SK-N-SH (cell line): ENCODE measurements around the gene CDC16. TPM values are rescaled to one million over a fixed set of nuclear protein-coding genes. Genes with fewer than 3 reads are reported as not detected.

Experiments
- CTCF ChIA-PET: fragments of 300-600, 350-600 bp; formaldehyde crosslinking; extraction: SDS; loops from one replicate; lab custom pipeline; 2021; lab: Yijun Ruan, JAX
- POLR2A ChIA-PET: fragments of 350-600 bp; sonication (Branson Sonifier 250); formaldehyde crosslinking; extraction: SDS; loops from one replicate; lab custom pipeline; 2020; ENCODE audit warnings: antibody characterized with exemption, inconsistent platforms; lab: Yijun Ruan, JAX
- DNase-seq: peaks from one replicate; pipeline ENCODE4 v3.0.0; 2012
- H2AFZ ChIP-seq: fragments of 200-600 bp; sonication (generic); 2 replicates; pipeline ENCODE4 v1.8.1; 2016; ENCODE audit warnings: antibody characterized with exemption, mild to moderate bottlenecking, low read depth
- H3F3A ChIP-seq: fragments of 200-600 bp; sonication (generic); replicated peaks from 2 replicates; pipeline ENCODE3; 2016; ENCODE audit warnings: antibody characterized with exemption, mild to moderate bottlenecking; ENCODE audit not compliant: insufficient read depth
- H3K27ac ChIP-seq, 2 experiments: fragments of 200-500 bp in 1 of 2; fragments of 200-600 bp in 1 of 2; sonication (Bioruptor generic) in 1 of 2; sonication (generic), shearing (Covaris generic) in 1 of 2; 2 replicates each; pipeline versions ENCODE4 v1.5.1 to v1.6.1; 2014 to 2016; ENCODE audit warnings: low read depth in 2 of 2, inconsistent platforms in 1 of 2, low read length in 1 of 2, mild to moderate bottlenecking in 1 of 2, mixed read lengths in 1 of 2
- H3K27me3 ChIP-seq: fragments of 200-600 bp; sonication (generic), shearing (Covaris generic); 2 replicates; pipeline ENCODE4 v1.6.1; 2016; ENCODE audit warnings: mixed run types; ENCODE audit not compliant: insufficient read depth
- H3K36me3 ChIP-seq, 2 experiments: fragments of 200-500 bp in 1 of 2; fragments of 200-600 bp in 1 of 2; sonication (Bioruptor generic) in 1 of 2; sonication (generic) in 1 of 2; replicated peaks in 1 of 2; 2 replicates each; pipeline versions ENCODE3 to v1.5.1; 2014 to 2016; ENCODE audit warnings: low read length in 1 of 2, mild to moderate bottlenecking in 1 of 2; ENCODE audit not compliant: insufficient read depth in 2 of 2, control insufficient read depth in 1 of 2
- H3K4me1 ChIP-seq, 2 experiments: fragments of 200-500 bp in 1 of 2; fragments of 200-600 bp in 1 of 2; sonication (Bioruptor generic) in 1 of 2; sonication (generic), shearing (Covaris generic) in 1 of 2; 2 replicates each; pipeline versions ENCODE4 v1.5.1 to v1.6.1; 2014 to 2016; ENCODE audit warnings: low read depth in 1 of 2, low read length in 1 of 2, mixed run types in 1 of 2; ENCODE audit not compliant: insufficient read depth in 2 of 2, control insufficient read depth in 1 of 2
- H3K4me2 ChIP-seq: fragments of 200-600 bp; sonication (generic), shearing (Covaris generic); 2 replicates; pipeline ENCODE4 v1.6.1; 2017; ENCODE audit warnings: mixed run types
- H3K4me3 ChIP-seq, 2 experiments: fragments of 200-500 bp in 1 of 2; fragments of 200-600 bp in 1 of 2; sonication (Bioruptor generic) in 1 of 2; sonication (generic), shearing (Covaris generic) in 1 of 2; 2 replicates each; pipeline versions ENCODE4 v1.5.1 to v1.8.1; 2014 to 2016; ENCODE audit warnings: low read depth in 2 of 2, inconsistent platforms in 1 of 2, low read length in 1 of 2, mild to moderate bottlenecking in 1 of 2, mixed read lengths in 1 of 2, moderate library complexity in 1 of 2
- H3K79me2 ChIP-seq: fragments of 200-600 bp; sonication (generic); 2 replicates; pipeline ENCODE4 v1.8.1; 2017; ENCODE audit warnings: mild to moderate bottlenecking; ENCODE audit not compliant: insufficient read depth
- H3K9ac ChIP-seq: fragments of 200-600 bp; sonication (generic); 2 replicates; pipeline ENCODE4 v1.6.1; 2017; ENCODE audit warnings: mixed run types
- H3K9me2 ChIP-seq: fragments of 200-600 bp; sonication (generic); 2 replicates; pipeline ENCODE4 v1.6.1; 2017; ENCODE audit warnings: mixed run types
- H3K9me3 ChIP-seq: fragments of 200-600 bp; sonication (generic); 2 replicates; pipeline ENCODE4 v1.6.1; 2017; ENCODE audit warnings: mixed run types, mild to moderate bottlenecking, moderate library complexity
- H4K20me1 ChIP-seq: fragments of 200-600 bp; sonication (generic); 2 replicates; pipeline ENCODE4 v1.6.1; 2017; ENCODE audit warnings: mild to moderate bottlenecking, mixed run types; ENCODE audit not compliant: insufficient read depth
- CTCF ChIP-seq: fragments of 200-600 bp; sonication (generic); IDR thresholded peaks from 2 replicates; pipeline ENCODE4 v1.6.1; 2017; ENCODE audit warnings: antibody characterized with exemption, mild to moderate bottlenecking, moderate library complexity
- EZH2phosphoT487 ChIP-seq: fragments of 200-600 bp; sonication (generic); IDR thresholded peaks from 2 replicates; pipeline ENCODE4 v1.6.1; 2017; ENCODE audit warnings: low read depth, mixed run types, mild to moderate bottlenecking, antibody characterized with exemption, moderate library complexity, borderline replicate concordance
- GABPA ChIP-seq: IDR thresholded peaks from 2 replicates; pipeline ENCODE4 v1.4.0; 2012; ENCODE audit warnings: low read depth, mild to moderate bottlenecking
- MEF2A ChIP-seq: IDR thresholded peaks from 2 replicates; pipeline ENCODE4 v1.4.0; 2012; ENCODE audit warnings: low read depth, borderline replicate concordance
- NFIC ChIP-seq: IDR thresholded peaks from 2 replicates; pipeline ENCODE4 v1.4.0; 2012; ENCODE audit warnings: borderline replicate concordance
- PBX3 ChIP-seq: IDR thresholded peaks from 2 replicates; pipeline ENCODE4; 2012
- POLR2AphosphoS5 ChIP-seq: IDR thresholded peaks from 2 replicates; pipeline ENCODE4 v1.6.1; 2012; ENCODE audit warnings: low read depth, low read length
- RAD21 ChIP-seq: IDR thresholded peaks from 2 replicates; pipeline ENCODE4 v1.6.1; 2012; ENCODE audit warnings: mild to moderate bottlenecking, low read length
- RFX5 ChIP-seq: IDR thresholded peaks from 2 replicates; pipeline ENCODE4 v1.6.1; 2012; ENCODE audit warnings: mild to moderate bottlenecking, improper control_type of control experiment, low read length
- RXRA ChIP-seq: IDR thresholded peaks from 2 replicates; pipeline ENCODE4 v1.4.0; 2012; ENCODE audit warnings: low read depth, mild to moderate bottlenecking, borderline replicate concordance
- USF1 ChIP-seq: IDR thresholded peaks from 2 replicates; pipeline ENCODE4 v1.4.0; 2012; ENCODE audit warnings: low read depth, borderline replicate concordance
- WGBS: methylation state at CpG from one replicate; pipeline ENCODE4 v1.1.6; 2017; ENCODE audit warnings: low lambda C conversion rate; 5-methylcytosine and 5-hydroxymethylcytosine counted together
- polyA plus RNA-seq, 3 experiments: library from polyadenylated mRNA; depleted of rRNA; stranded (reverse); fragments of >200 nt; gene quantifications; 2 replicates each; pipeline ENCODE4 v1.2.3, GENCODE V29; 2012

CDC16 gene
- polyA plus RNA-seq, 1 of the 3 experiments (the other 2 are of a cell fraction) = 56.9 TPM

GRCh38 chr13:114222461-114222968 lies 12.2 kb upstream of the CDC16 start:
- CTCF ChIA-PET = interaction anchor here (0.6 kb wide), 1 partner anchor 28 kb away, joined by 3 read pairs; no protein-coding TSS in a partner anchor

More at GRCh38 chr13:114222461-114222968, 12.2 kb upstream of the CDC16 start:
- POLR2A ChIA-PET = no interaction called here
- Histone ChIP-seq H3K4me2 (no peak overlapping the region), H2AFZ (no peak overlapping the region), H3K79me2 (no peaks in the 10 kb centered on the region), H3K9me2 (no peaks in the 10 kb centered on the region), H4K20me1 (no peaks in the 10 kb centered on the region), H3K27ac (no peak overlapping the region)
- TF ChIP-seq RAD21 (no peak), RXRA (no peak), CTCF (no peak), EZH2phosphoT487 (no peak), RFX5 (no peak), NFIC (no peak), PBX3 (no peak), GABPA (no peak), USF1 (no peak), POLR2AphosphoS5 (no peak), MEF2A (no peak)
- TF ChIP-seq, all 33 proteins: peak for 0
- Histone ChIP-seq H3K9ac (no peak overlapping the region), H3K9me3 (no peaks in the 10 kb centered on the region), H3K27me3 (no peaks in the 10 kb centered on the region), H3F3A (peaks cover 5% of the 10 kb centered on the region), H3K4me3 (no peak overlapping the region), H3K4me1 (peaks cover 0 to 15% of the 10 kb centered on the region in 2 experiments; a peak in 1 of 4 replicates), H3K36me3 (no peaks in the 10 kb centered on the region)
- 100% methylated on average over 3 of the region's 9 CpGs for WGBS
- DNase-seq = no peak
